ENCODE measurements around the gene RSPO4. TPM values are rescaled to one million over a fixed set of nuclear protein-coding genes. Genes with fewer than 3 reads are reported as not detected.
"Not testable (repeated sequence)": the region's sequence is repeated elsewhere in the genome, so short reads cannot be mapped to it uniquely, and the experiment has no call there.

RSPO4 gene
- total and polyA plus RNA-seq, 4 donors = 0.93 to 1.0 TPM; not detected in 2

DNA sequence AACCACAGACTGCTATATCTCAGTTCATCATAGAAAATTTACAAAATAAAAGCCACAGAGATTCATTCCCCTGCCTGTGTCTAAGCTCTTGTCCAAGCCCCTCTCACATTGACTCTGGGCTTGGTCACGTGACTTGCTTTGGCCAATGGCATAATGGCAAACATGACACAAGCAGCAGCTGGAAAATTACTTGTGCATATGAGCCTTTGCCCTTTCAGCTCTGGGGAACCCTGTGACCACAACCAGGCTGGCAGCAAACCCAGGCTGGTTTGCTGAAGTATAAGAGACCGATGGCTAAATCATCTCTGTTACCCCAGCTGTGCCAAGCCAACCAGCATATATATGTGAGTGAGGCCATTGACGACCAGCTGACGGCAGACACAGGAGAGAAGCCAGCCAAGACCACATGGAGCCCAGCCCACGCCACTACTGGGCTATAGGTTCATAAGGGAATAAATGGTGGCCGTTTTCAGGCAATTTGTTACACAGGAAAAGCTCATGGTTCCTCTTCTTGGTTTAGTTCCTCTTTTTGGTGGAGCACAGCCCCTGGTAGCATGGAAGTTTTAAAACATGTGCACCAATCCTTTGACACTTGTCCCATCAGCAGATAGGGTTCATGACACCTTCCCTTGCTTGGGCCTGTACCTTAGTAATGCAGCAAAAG is 31.8 kb upstream of the RSPO4 start:
- H3K27ac ChIP-seq (ENCODE audit: low read depth in 1 of 2, low read length in 2 of 2) = no peak overlapping the region
- H3K36me3 ChIP-seq (ENCODE audit: control insufficient read depth in 1 of 2, insufficient read depth in 2 of 2, low read length in 1 of 2) = no peaks in the 10 kb centered on the region
- intact Hi-C loops (cut with DNase I) = no loop called here
- 72 to 75% methylated on average over 6 of the region's 6 CpGs for WGBS, 2 donors
- ATAC-seq (ENCODE audit: low FRiP score) (no peak), DNase-seq (no peak)
- no peaks in the 10 kb centered on the region for H3K27me3 ChIP-seq (ENCODE audit: control insufficient read depth in 1 of 2, insufficient read depth in 2 of 2, low read length in 1 of 2)
- H3K9me3 ChIP-seq (ENCODE audit: control insufficient read depth, low read length) = peaks cover 2% of the 10 kb centered on the region
- H3K4me3 ChIP-seq (ENCODE audit: low read length in 2 of 2) = no peak overlapping the region
- H3K4me1 ChIP-seq (ENCODE audit: control insufficient read depth in 1 of 2, insufficient read depth in 2 of 2, low read length in 2 of 2) = no peaks in the 10 kb centered on the region

- 78 to 79% methylated on average over 7 of the region's 7 CpGs for WGBS, 2 donors
- H3K9me3 ChIP-seq (ENCODE audit: control insufficient read depth, low read length) = peaks cover 2% of the 10 kb centered on the region
- no peak overlapping the region for H3K27ac ChIP-seq (ENCODE audit: low read depth in 1 of 2, low read length in 2 of 2)
- H3K36me3 ChIP-seq (ENCODE audit: control insufficient read depth in 1 of 2, insufficient read depth in 2 of 2, low read length in 1 of 2) = no peaks in the 10 kb centered on the region
- intact Hi-C loops (cut with DNase I) = no loop called here
- no peaks in the 10 kb centered on the region for H3K27me3 ChIP-seq (ENCODE audit: control insufficient read depth in 1 of 2, insufficient read depth in 2 of 2, low read length in 1 of 2)
- H3K4me1 ChIP-seq (ENCODE audit: control insufficient read depth in 1 of 2, insufficient read depth in 2 of 2, low read length in 2 of 2) = no peaks in the 10 kb centered on the region
- no peak for DNase-seq
- no peak for ATAC-seq (ENCODE audit: low FRiP score)
- H3K4me3 ChIP-seq (ENCODE audit: low read length in 2 of 2) = no peak overlapping the region
Measured at GRCh38 chr20:1029980-1030379, 27.9 kb upstream of the RSPO4 start.

DNA sequence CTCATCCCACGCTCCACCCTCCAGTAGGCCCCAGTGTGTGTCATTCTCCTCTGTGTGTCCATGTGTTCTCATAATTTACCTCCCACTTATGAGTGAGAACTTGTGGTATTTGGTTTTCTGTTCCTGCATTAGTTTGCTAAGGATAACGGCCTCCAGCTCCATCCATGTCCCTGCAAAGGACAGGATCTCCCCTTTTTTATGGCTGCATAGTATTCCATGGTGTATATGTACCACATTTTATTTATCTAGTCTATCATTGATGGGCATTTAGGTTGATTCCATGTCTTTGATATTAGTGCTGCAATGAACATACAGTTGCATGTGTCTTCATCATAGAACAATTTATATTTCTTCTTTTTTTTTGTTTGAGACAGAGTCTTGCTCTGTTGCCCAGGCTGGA is 24.1 kb upstream of the RSPO4 start:
- DNase-seq; H3K4me3 ChIP-seq (ENCODE audit: low read length in 2 of 2); H3K4me1 ChIP-seq (ENCODE audit: control insufficient read depth in 1 of 2, insufficient read depth in 2 of 2, low read length in 2 of 2); intact Hi-C loops (cut with DNase I); H3K36me3 ChIP-seq (ENCODE audit: control insufficient read depth in 1 of 2, insufficient read depth in 2 of 2, low read length in 1 of 2); H3K9me3 ChIP-seq (ENCODE audit: control insufficient read depth, low read length); H3K27ac ChIP-seq (ENCODE audit: low read depth in 1 of 2, low read length in 2 of 2); ATAC-seq (ENCODE audit: low FRiP score); H3K27me3 ChIP-seq (ENCODE audit: control insufficient read depth in 1 of 2, insufficient read depth in 2 of 2, low read length in 1 of 2): not testable (repeated sequence)
- WGBS, 2 donors = 67 to 71% methylated on average over 2 of the region's 2 CpGs

GRCh38 chr20:1022871-1023270 is 20.8 kb upstream of the RSPO4 start:
- H3K4me3 ChIP-seq (ENCODE audit: low read length in 2 of 2) = no peak overlapping the region
- no peaks in the 10 kb centered on the region for H3K36me3 ChIP-seq (ENCODE audit: control insufficient read depth in 1 of 2, insufficient read depth in 2 of 2, low read length in 1 of 2)
- ATAC-seq (ENCODE audit: low FRiP score) = no peak
- no peak for DNase-seq
- no peaks in the 10 kb centered on the region for H3K9me3 ChIP-seq (ENCODE audit: control insufficient read depth, low read length)
- H3K27me3 ChIP-seq (ENCODE audit: control insufficient read depth in 1 of 2, insufficient read depth in 2 of 2, low read length in 1 of 2) = no peaks in the 10 kb centered on the region
- intact Hi-C loops (cut with DNase I) = no loop called here
- H3K27ac ChIP-seq (ENCODE audit: low read depth in 1 of 2, low read length in 2 of 2) = no peak overlapping the region
- H3K4me1 ChIP-seq (ENCODE audit: control insufficient read depth in 1 of 2, insufficient read depth in 2 of 2, low read length in 2 of 2) = no peaks in the 10 kb centered on the region

- H3K9me3 ChIP-seq (ENCODE audit: control insufficient read depth, low read length) = no peaks in the 10 kb centered on the region
- H3K27me3 ChIP-seq (ENCODE audit: control insufficient read depth in 1 of 2, insufficient read depth in 2 of 2, low read length in 1 of 2) = no peaks in the 10 kb centered on the region
- no peak for ATAC-seq (ENCODE audit: low FRiP score)
- no peak overlapping the region for H3K27ac ChIP-seq (ENCODE audit: low read depth in 1 of 2, low read length in 2 of 2)
- DNase-seq = no peak
- intact Hi-C loops (cut with DNase I) = no loop called here
- WGBS, 2 donors = 80 to 82% methylated on average over 5 of the region's 5 CpGs
- no peak overlapping the region for H3K4me3 ChIP-seq (ENCODE audit: low read length in 2 of 2)
- H3K4me1 ChIP-seq (ENCODE audit: control insufficient read depth in 1 of 2, insufficient read depth in 2 of 2, low read length in 2 of 2) = no peaks in the 10 kb centered on the region
- H3K36me3 ChIP-seq (ENCODE audit: control insufficient read depth in 1 of 2, insufficient read depth in 2 of 2, low read length in 1 of 2) = no peaks in the 10 kb centered on the region
Measured at GRCh38 chr20:1020614-1021013, 18.5 kb upstream of the RSPO4 start.

GRCh38 chr20:1019344-1019743 is 17.2 kb upstream of the RSPO4 start:
- Histone ChIP-seq H3K4me3 (ENCODE audit: low read length in 2 of 2) (no peak overlapping the region), H3K4me1 (ENCODE audit: control insufficient read depth in 1 of 2, insufficient read depth in 2 of 2, low read length in 2 of 2) (no peaks in the 10 kb centered on the region), H3K27ac (ENCODE audit: low read depth in 1 of 2, low read length in 2 of 2) (no peak overlapping the region), H3K27me3 (ENCODE audit: control insufficient read depth in 1 of 2, insufficient read depth in 2 of 2, low read length in 1 of 2) (no peaks in the 10 kb centered on the region), H3K36me3 (ENCODE audit: control insufficient read depth in 1 of 2, insufficient read depth in 2 of 2, low read length in 1 of 2) (no peaks in the 10 kb centered on the region), H3K9me3 (ENCODE audit: control insufficient read depth, low read length) (no peaks in the 10 kb centered on the region)
- ATAC-seq (ENCODE audit: low FRiP score) = no peak
- WGBS, 2 donors = 43 to 45% methylated on average over 2 of the region's 2 CpGs
- no peak for DNase-seq
- intact Hi-C loops (cut with DNase I) = no loop called here

DNA sequence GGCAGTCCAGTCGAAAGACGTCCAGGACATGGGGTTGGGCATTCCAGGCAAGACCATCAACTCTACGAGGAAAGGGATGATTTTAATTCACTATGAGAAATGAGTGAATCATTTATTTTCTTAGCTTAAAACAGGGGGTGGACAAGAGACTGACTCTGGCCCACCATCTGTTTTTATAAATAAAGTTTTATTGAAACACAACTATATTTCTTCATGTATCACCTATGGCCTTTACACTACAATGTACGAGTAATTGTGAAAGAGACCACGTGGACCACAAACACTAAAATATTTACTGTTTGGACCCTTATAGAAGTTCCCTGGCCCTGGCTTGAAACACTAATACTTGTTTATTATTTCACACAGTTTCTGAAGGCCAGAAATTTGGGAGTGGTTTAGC is 15.6 kb upstream of the RSPO4 start:
- 44 to 48% methylated on average over 5 of the region's 5 CpGs for WGBS, 2 donors
- no peak for ATAC-seq (ENCODE audit: low FRiP score)
- Histone ChIP-seq H3K27me3 (ENCODE audit: control insufficient read depth in 1 of 2, insufficient read depth in 2 of 2, low read length in 1 of 2) (no peaks in the 10 kb centered on the region), H3K4me1 (ENCODE audit: control insufficient read depth in 1 of 2, insufficient read depth in 2 of 2, low read length in 2 of 2) (no peaks in the 10 kb centered on the region), H3K9me3 (ENCODE audit: control insufficient read depth, low read length) (no peaks in the 10 kb centered on the region), H3K4me3 (ENCODE audit: low read length in 2 of 2) (no peak overlapping the region), H3K27ac (ENCODE audit: low read depth in 1 of 2, low read length in 2 of 2) (no peak overlapping the region), H3K36me3 (ENCODE audit: control insufficient read depth in 1 of 2, insufficient read depth in 2 of 2, low read length in 1 of 2) (no peaks in the 10 kb centered on the region)
- intact Hi-C loops (cut with DNase I) = no loop called here
- no peak for DNase-seq

- WGBS, 2 donors = 64 to 77% methylated on average over 1 of the region's 1 CpG
- no peak for DNase-seq
- ATAC-seq (ENCODE audit: low FRiP score) = no peak
- Histone ChIP-seq H3K36me3 (ENCODE audit: control insufficient read depth in 1 of 2, insufficient read depth in 2 of 2, low read length in 1 of 2) (no peaks in the 10 kb centered on the region), H3K4me3 (ENCODE audit: low read length in 2 of 2) (no peak overlapping the region), H3K9me3 (ENCODE audit: control insufficient read depth, low read length) (no peaks in the 10 kb centered on the region), H3K4me1 (ENCODE audit: control insufficient read depth in 1 of 2, insufficient read depth in 2 of 2, low read length in 2 of 2) (no peaks in the 10 kb centered on the region), H3K27me3 (ENCODE audit: control insufficient read depth in 1 of 2, insufficient read depth in 2 of 2, low read length in 1 of 2) (no peaks in the 10 kb centered on the region), H3K27ac (ENCODE audit: low read depth in 1 of 2, low read length in 2 of 2) (no peak overlapping the region)
- intact Hi-C loops (cut with DNase I) = no loop called here
Measured at GRCh38 chr20:1015181-1015580, 13.1 kb upstream of the RSPO4 start.

DNA sequence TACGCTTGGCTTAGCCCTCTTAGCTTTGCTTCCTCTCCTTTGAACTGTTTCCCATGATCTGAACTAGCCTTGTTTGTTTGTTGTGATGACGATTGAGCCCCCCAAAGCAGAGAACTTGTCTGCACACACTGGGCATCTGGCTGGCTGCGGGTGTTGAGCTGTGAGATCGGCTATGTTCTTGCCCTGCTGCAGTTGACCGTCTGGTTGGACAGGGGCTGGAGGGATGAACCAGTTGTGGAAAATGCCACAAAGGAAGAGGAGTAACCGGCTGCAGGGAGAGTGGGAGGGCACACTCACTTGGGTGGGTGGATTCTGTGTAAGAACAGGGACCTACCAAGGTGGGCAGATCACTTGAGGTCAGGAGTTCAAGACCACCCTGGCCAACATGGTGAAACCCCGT is 12.4 kb upstream of the RSPO4 start:
- H3K4me3 ChIP-seq (ENCODE audit: low read length in 2 of 2) = no peak overlapping the region
- no peaks in the 10 kb centered on the region for H3K36me3 ChIP-seq (ENCODE audit: control insufficient read depth in 1 of 2, insufficient read depth in 2 of 2, low read length in 1 of 2)
- 61 to 71% methylated on average over 7 of the region's 7 CpGs for WGBS, 2 donors
- H3K27ac ChIP-seq (ENCODE audit: low read depth in 1 of 2, low read length in 2 of 2) = no peak overlapping the region
- H3K4me1 ChIP-seq (ENCODE audit: control insufficient read depth in 1 of 2, insufficient read depth in 2 of 2, low read length in 2 of 2) = no peaks in the 10 kb centered on the region
- no peaks in the 10 kb centered on the region for H3K27me3 ChIP-seq (ENCODE audit: control insufficient read depth in 1 of 2, insufficient read depth in 2 of 2, low read length in 1 of 2)
- H3K9me3 ChIP-seq (ENCODE audit: control insufficient read depth, low read length) = no peaks in the 10 kb centered on the region
- intact Hi-C loops (cut with DNase I) = no loop called here
- DNase-seq = no peak
- no peak for ATAC-seq (ENCODE audit: low FRiP score)
